Measurements from ENCODE around the gene RAB8A.

DNA sequence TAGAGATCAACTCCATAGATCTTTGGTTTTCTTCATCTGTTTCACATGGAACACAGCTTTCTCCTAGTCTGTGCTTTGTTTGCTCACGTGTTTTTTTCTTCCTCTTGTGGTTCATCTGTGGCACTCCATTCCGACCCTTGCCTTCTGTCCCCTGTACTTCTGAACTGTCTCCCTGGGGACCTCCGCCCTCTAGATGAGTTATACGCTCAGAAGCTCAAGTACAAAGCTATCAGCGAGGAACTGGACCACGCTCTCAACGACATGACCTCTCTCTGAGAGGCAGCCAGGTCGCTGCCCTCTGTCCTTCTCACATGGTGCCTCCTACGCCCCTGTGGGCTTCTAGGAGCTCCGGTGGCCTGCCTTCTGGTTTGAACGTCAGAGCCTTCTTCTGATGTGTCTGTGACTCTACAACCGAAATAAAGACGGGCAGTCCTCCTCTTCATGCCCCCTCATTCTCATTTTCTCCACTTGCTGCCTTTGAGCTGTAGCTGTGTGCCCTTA lies 16.6 kb upstream of the RAB8A start:
- TF ChIP-seq, protein P1, sequence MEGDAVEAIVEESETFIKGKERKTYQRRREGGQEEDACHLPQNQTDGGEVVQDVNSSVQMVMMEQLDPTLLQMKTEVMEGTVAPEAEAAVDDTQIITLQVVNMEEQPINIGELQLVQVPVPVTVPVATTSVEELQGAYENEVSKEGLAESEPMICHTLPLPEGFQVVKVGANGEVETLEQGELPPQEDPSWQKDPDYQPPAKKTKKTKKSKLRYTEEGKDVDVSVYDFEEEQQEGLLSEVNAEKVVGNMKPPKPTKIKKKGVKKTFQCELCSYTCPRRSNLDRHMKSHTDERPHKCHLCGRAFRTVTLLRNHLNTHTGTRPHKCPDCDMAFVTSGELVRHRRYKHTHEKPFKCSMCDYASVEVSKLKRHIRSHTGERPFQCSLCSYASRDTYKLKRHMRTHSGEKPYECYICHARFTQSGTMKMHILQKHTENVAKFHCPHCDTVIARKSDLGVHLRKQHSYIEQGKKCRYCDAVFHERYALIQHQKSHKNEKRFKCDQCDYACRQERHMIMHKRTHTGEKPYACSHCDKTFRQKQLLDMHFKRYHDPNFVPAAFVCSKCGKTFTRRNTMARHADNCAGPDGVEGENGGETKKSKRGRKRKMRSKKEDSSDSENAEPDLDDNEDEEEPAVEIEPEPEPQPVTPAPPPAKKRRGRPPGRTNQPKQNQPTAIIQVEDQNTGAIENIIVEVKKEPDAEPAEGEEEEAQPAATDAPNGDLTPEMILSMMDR (conservative IDR thresholded peaks at IDR 0.05; ENCODE audit: low read depth in 2 of 2) = no peak
- TF ChIP-seq CREB1 (CRISPR knock-in tag; IDR thresholded peaks at IDR 0.05; ENCODE audit: low read depth) (no peak), POLR2AphosphoS5 (IDR thresholded peaks at IDR 0.05; ENCODE audit: low read depth) (no peak), ETS1 (IDR thresholded peaks at IDR 0.05) (no peak)

Data from GM23338 (cell line).